Cardiac fibroblast (primary cell): ENCODE results near the gene ARHGEF28.

Experiments
- DNase-seq, 2 donors: peaks; one replicate each; pipeline versions ENCODE4 v3.0.0 to v3.0.0-alpha.2; 2010; ENCODE audit warnings: low read depth in 2 of 2
- H3K4me3 ChIP-seq, 2 donors: replicated peaks in 1 of 2; 1 replicate in 1 of 2; 2 replicates in 1 of 2; pipeline ENCODE4 v1.5.1; 2011; ENCODE audit warnings: low read depth in 2 of 2, low read length in 2 of 2, mild to moderate bottlenecking in 2 of 2, moderate library complexity in 1 of 2
- CTCF ChIP-seq: IDR thresholded peaks from one replicate; pipeline ENCODE4 v1.5.1; 2011; ENCODE audit warnings: low read depth, mild to moderate bottlenecking, low read length, inconsistent platforms

The ARHGEF28 gene

GRCh38 chr5:73822989-73823339, 197.0 kb downstream of the ARHGEF28 start:
- DNase-seq = peak; percentile 13 to 57
- TF ChIP-seq CTCF = no peak
- H3K4me3 ChIP-seq = no peak overlapping the region

- no peak overlapping the region for H3K4me3 ChIP-seq
- DNase-seq = peak; percentile 49 to 64
- TF ChIP-seq CTCF = no peak
Measured at GRCh38 chr5:73823508-73823925, 197.5 kb downstream of the ARHGEF28 start.

GRCh38 chr5:73825199-73825598, 199.2 kb downstream of the ARHGEF28 start:
- no peak for TF ChIP-seq CTCF
- DNase-seq = no peak

GRCh38 chr5:73825736-73826135, 199.7 kb downstream of the ARHGEF28 start:
- no peak overlapping the region for H3K4me3 ChIP-seq
- TF ChIP-seq CTCF = no peak
- DNase-seq = peak in 1 of 2 donors; percentile 39

More at GRCh38 chr5:73825199-73825598, 199.2 kb downstream of the ARHGEF28 start:
- H3K4me3 ChIP-seq = no peak overlapping the region

GRCh38 chr5:73826301-73827105, 200.5 kb downstream of the ARHGEF28 start:
- no peak for TF ChIP-seq CTCF
- DNase-seq = peak; percentile 54 to 86
- H3K4me3 ChIP-seq = no peak overlapping the region

GRCh38 chr5:73827106-73827450, 201.1 kb downstream of the ARHGEF28 start:
- DNase-seq = no peak
- no peak for TF ChIP-seq CTCF

GRCh38 chr5:73828465-73828864, 202.5 kb downstream of the ARHGEF28 start:
- TF ChIP-seq CTCF = no peak
- DNase-seq = no peak
- H3K4me3 ChIP-seq = no peak overlapping the region

More at GRCh38 chr5:73827106-73827450, 201.1 kb downstream of the ARHGEF28 start:
- no peak overlapping the region for H3K4me3 ChIP-seq
